Measurements from ENCODE around the gene CD3G.

CD3G gene

GRCh38 chr11:118320515-118320914, 23.6 kb upstream of the CD3G start:
- TF ChIP-seq TAF1 (IDR thresholded peaks at IDR 0.05; ENCODE audit: borderline replicate concordance, insufficient read depth, low read length) (no peak), FOXP2 (optimal IDR thresholded peaks at IDR 0.05; ENCODE audit: borderline replicate concordance, extremely low read depth, extremely low read length, insufficient read depth) (no peak), REST (IDR thresholded peaks at IDR 0.05; ENCODE audit: insufficient read depth in 1 of 2, low read depth in 2 of 2, low read length in 2 of 2) (no peak), SIN3A (IDR thresholded peaks at IDR 0.05; ENCODE audit: borderline replicate concordance, insufficient read depth, low read length) (no peak), POLR2AphosphoS5 (IDR thresholded peaks at IDR 0.05; ENCODE audit: low read depth, low read length) (no peak)

DNA sequence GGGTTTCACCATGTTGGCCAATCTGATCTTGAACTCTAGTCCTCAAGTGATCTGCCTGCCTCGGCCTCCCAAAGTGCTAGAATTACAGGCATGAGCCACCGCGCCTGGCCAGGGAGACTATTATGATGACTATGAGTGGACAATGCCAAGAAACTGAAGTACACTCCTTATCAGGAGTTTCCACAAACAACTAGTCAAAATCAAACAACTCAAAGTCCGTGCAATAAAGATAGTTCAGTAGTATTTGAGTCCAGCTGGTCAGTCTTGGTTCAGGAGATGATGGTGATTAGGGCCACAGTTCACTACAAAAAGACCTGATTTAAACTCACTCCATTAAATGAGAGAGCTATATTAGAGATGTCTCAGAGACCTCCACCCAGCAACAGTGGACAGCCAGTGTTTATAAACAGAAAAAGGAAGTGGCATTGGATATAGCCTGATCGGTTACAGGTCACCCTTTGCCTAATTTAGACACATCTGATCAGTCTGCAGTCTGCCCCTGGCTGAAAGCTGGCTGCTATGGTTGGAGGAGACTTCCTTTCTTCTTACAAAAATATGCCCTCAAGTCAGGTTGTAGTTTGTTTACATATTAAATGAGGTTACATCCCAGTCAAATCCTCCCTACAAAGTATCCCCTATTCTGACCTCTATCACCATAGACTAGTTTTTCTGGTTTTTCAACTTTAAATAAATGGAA, 22.6 kb upstream of the CD3G start:
- TF ChIP-seq SIN3A (IDR thresholded peaks at IDR 0.05; ENCODE audit: borderline replicate concordance, insufficient read depth, low read length), result no peak

- TF ChIP-seq FOXP2 (optimal IDR thresholded peaks at IDR 0.05; ENCODE audit: borderline replicate concordance, extremely low read depth, extremely low read length, insufficient read depth), result no peak
These were observed 21.4 kb upstream of the CD3G start for GRCh38 chr11:118322721-118323120.

GRCh38 chr11:118325283-118325682, 18.9 kb upstream of the CD3G start:
- TF ChIP-seq SIN3A (IDR thresholded peaks at IDR 0.05; ENCODE audit: borderline replicate concordance, insufficient read depth, low read length) (no peak), TAF1 (IDR thresholded peaks at IDR 0.05; ENCODE audit: borderline replicate concordance, insufficient read depth, low read length) (no peak), FOXP2 (optimal IDR thresholded peaks at IDR 0.05; ENCODE audit: borderline replicate concordance, extremely low read depth, extremely low read length, insufficient read depth) (no peak), POLR2AphosphoS5 (IDR thresholded peaks at IDR 0.05; ENCODE audit: low read depth, low read length) (no peak), REST (IDR thresholded peaks at IDR 0.05; ENCODE audit: insufficient read depth in 1 of 2, low read depth in 2 of 2, low read length in 2 of 2) (no peak)

- TF ChIP-seq TAF1 (IDR thresholded peaks at IDR 0.05; ENCODE audit: borderline replicate concordance, insufficient read depth, low read length), result no peak
- no peak for TF ChIP-seq FOXP2 (optimal IDR thresholded peaks at IDR 0.05; ENCODE audit: borderline replicate concordance, extremely low read depth, extremely low read length, insufficient read depth)
- TF ChIP-seq REST (IDR thresholded peaks at IDR 0.05; ENCODE audit: insufficient read depth in 1 of 2, low read depth in 2 of 2, low read length in 2 of 2), result no peak
- no peak for TF ChIP-seq SIN3A (IDR thresholded peaks at IDR 0.05; ENCODE audit: borderline replicate concordance, insufficient read depth, low read length)
- TF ChIP-seq POLR2AphosphoS5 (IDR thresholded peaks at IDR 0.05; ENCODE audit: low read depth, low read length), result no peak
These were observed 15.4 kb upstream of the CD3G start for GRCh38 chr11:118328745-118329144.

DNA sequence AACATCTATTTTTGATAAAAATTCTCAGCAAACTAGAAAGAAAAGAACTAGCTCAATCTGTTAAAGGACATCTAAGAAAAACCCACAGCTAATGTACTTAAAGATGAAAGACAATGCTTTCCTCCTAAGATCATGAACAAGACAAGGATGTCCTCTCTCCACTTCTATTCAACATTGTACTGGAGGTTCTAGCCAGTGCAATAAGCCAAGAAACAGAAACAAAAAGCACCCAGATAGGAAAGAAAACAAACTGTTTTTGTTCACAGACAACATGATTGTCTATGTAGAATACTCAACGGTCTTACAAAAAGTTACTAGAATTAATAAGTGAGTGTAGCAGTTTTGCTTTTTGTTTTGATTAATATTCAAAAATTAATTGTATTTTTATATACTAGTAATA, 9.4 kb upstream of the CD3G start:
- no peak for TF ChIP-seq POLR2AphosphoS5 (IDR thresholded peaks at IDR 0.05; ENCODE audit: low read depth, low read length)

- TF ChIP-seq TAF1 (IDR thresholded peaks at IDR 0.05; ENCODE audit: borderline replicate concordance, insufficient read depth, low read length) (no peak), REST (IDR thresholded peaks at IDR 0.05; ENCODE audit: insufficient read depth in 1 of 2, low read depth in 2 of 2, low read length in 2 of 2) (no peak), FOXP2 (optimal IDR thresholded peaks at IDR 0.05; ENCODE audit: borderline replicate concordance, extremely low read depth, extremely low read length, insufficient read depth) (no peak), POLR2AphosphoS5 (IDR thresholded peaks at IDR 0.05; ENCODE audit: low read depth, low read length) (no peak), SIN3A (IDR thresholded peaks at IDR 0.05; ENCODE audit: borderline replicate concordance, insufficient read depth, low read length) (no peak)
These were observed 5.5 kb upstream of the CD3G start for GRCh38 chr11:118338637-118339061.
